ENCODE results near the gene PVALEF. TPM values are rescaled to one million over a fixed set of nuclear protein-coding genes. Genes with fewer than 3 reads are reported as not detected.

The PVALEF gene
- total and polyA plus RNA-seq, 2 of the 13 experiments (the other 11 are each of a cell fraction or from before 2014, with no cell fraction given), result 0.18 TPM

- TF ChIP-seq, protein P1, sequence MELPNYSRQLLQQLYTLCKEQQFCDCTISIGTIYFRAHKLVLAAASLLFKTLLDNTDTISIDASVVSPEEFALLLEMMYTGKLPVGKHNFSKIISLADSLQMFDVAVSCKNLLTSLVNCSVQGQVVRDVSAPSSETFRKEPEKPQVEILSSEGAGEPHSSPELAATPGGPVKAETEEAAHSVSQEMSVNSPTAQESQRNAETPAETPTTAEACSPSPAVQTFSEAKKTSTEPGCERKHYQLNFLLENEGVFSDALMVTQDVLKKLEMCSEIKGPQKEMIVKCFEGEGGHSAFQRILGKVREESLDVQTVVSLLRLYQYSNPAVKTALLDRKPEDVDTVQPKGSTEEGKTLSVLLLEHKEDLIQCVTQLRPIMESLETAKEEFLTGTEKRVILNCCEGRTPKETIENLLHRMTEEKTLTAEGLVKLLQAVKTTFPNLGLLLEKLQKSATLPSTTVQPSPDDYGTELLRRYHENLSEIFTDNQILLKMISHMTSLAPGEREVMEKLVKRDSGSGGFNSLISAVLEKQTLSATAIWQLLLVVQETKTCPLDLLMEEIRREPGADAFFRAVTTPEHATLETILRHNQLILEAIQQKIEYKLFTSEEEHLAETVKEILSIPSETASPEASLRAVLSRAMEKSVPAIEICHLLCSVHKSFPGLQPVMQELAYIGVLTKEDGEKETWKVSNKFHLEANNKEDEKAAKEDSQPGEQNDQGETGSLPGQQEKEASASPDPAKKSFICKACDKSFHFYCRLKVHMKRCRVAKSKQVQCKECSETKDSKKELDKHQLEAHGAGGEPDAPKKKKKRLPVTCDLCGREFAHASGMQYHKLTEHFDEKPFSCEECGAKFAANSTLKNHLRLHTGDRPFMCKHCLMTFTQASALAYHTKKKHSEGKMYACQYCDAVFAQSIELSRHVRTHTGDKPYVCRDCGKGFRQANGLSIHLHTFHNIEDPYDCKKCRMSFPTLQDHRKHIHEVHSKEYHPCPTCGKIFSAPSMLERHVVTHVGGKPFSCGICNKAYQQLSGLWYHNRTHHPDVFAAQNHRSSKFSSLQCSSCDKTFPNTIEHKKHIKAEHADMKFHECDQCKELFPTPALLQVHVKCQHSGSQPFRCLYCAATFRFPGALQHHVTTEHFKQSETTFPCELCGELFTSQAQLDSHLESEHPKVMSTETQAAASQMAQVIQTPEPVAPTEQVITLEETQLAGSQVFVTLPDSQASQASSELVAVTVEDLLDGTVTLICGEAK (IDR thresholded peaks at IDR 0.05), result no peak
- TF ChIP-seq, protein P1 (CRISPR knock-in tag; IDR thresholded peaks at IDR 0.05), result no peak
- TF ChIP-seq ZNF431 (CRISPR knock-in tag; IDR thresholded peaks at IDR 0.05; ENCODE audit: borderline replicate concordance, low read depth) (no peak), ZNF83 (CRISPR knock-in tag; IDR thresholded peaks at IDR 0.05; ENCODE audit: borderline replicate concordance) (no peak), NFRKB (IDR thresholded peaks at IDR 0.05) (no peak), NR2F1 (CRISPR knock-in tag; IDR thresholded peaks at IDR 0.05) (peak; percentile 16 to 71; a peak in 2 of 4 replicates), AKAP8 (CRISPR knock-in tag; IDR thresholded peaks at IDR 0.05) (no peak), CCDC6 (CRISPR knock-in tag; IDR thresholded peaks at IDR 0.05) (no peak), ZNF816 (CRISPR knock-in tag; IDR thresholded peaks at IDR 0.05; ENCODE audit: borderline replicate concordance) (no peak), NR2C2 (CRISPR knock-in tag; IDR thresholded peaks at IDR 0.05; ENCODE audit: borderline replicate concordance) (peak; percentile 9; the same call in 1 of the 2 replicates), ZNF441 (CRISPR knock-in tag; IDR thresholded peaks at IDR 0.05; ENCODE audit: borderline replicate concordance) (no peak), ZNF468 (CRISPR knock-in tag; IDR thresholded peaks at IDR 0.05) (no peak), CSRNP2 (CRISPR knock-in tag; conservative IDR thresholded peaks at IDR 0.05; ENCODE audit: low read depth) (no peak), NFIB (CRISPR knock-in tag; IDR thresholded peaks at IDR 0.05; ENCODE audit: borderline replicate concordance) (no peak), SMAD9 (CRISPR knock-in tag; IDR thresholded peaks at IDR 0.05) (0 out of 2 replicates have a peak, but pooled peaks have one; percentile 49)
- TF ChIP-seq, protein P2, sequence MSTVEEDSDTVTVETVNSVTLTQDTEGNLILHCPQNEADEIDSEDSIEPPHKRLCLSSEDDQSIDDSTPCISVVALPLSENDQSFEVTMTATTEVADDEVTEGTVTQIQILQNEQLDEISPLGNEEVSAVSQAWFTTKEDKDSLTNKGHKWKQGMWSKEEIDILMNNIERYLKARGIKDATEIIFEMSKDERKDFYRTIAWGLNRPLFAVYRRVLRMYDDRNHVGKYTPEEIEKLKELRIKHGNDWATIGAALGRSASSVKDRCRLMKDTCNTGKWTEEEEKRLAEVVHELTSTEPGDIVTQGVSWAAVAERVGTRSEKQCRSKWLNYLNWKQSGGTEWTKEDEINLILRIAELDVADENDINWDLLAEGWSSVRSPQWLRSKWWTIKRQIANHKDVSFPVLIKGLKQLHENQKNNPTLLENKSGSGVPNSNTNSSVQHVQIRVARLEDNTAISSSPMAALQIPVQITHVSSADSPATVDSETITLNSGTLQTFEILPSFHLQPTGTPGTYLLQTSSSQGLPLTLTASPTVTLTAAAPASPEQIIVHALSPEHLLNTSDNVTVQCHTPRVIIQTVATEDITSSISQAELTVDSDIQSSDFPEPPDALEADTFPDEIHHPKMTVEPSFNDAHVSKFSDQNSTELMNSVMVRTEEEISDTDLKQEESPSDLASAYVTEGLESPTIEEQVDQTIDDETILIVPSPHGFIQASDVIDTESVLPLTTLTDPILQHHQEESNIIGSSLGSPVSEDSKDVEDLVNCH (CRISPR knock-in tag; IDR thresholded peaks at IDR 0.05), result no peak
Measured at GRCh38 chr17:81221842-81222619, 56.7 kb downstream of the PVALEF start (continued).
